WI38 (cell line): ENCODE measurements around the gene ZAR1.

ENCODE experiments used
- H3K4me3 ChIP-seq: 2 replicates; pipeline ENCODE4 v1.5.1; 2011; ENCODE audit warnings: low read depth, mild to moderate bottlenecking, control low read depth, low read length
- TF ChIP-seq, protein P1 (sequence below): IDR thresholded peaks from 2 replicates; pipeline ENCODE4 v1.5.1; 2012; ENCODE audit warnings: low read depth, mild to moderate bottlenecking, control low read depth, low read length

Gene ZAR1

DNA sequence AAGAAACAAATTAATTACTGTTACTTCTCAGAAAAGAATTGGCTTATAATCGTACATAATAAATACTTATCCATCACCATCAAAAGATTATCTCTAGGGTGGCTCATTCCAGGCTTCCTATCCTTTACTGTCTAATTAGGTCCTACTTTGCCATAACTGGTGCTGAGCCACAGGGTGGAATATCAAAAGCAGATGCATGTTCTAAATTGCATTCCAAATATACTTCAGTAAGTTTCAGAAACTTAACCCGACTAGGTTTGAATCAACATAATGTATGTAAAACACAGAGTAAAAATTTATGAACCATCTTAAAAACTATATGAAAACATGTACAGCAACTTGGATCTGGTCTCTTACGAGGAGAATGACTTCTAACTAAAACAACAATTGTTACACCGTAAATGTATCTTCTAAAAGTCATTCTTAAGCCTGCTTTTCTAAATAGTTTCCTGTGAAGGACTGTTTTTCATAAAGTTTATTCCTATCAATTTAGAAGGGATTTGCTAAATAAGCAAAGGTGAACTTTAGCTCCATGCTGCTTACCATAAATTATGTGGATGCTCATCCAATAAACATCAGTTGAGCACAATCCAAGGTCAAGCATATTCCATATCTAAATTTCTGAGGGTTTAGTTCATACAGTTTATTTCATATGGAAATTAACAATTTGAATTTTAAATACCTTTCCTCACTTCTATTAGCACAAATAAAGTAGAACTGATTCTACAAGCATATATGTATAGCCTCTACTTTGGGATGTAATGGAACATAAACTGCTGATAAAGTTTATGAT lies 13.4 kb downstream of the ZAR1 start:
- TF ChIP-seq, protein P1, sequence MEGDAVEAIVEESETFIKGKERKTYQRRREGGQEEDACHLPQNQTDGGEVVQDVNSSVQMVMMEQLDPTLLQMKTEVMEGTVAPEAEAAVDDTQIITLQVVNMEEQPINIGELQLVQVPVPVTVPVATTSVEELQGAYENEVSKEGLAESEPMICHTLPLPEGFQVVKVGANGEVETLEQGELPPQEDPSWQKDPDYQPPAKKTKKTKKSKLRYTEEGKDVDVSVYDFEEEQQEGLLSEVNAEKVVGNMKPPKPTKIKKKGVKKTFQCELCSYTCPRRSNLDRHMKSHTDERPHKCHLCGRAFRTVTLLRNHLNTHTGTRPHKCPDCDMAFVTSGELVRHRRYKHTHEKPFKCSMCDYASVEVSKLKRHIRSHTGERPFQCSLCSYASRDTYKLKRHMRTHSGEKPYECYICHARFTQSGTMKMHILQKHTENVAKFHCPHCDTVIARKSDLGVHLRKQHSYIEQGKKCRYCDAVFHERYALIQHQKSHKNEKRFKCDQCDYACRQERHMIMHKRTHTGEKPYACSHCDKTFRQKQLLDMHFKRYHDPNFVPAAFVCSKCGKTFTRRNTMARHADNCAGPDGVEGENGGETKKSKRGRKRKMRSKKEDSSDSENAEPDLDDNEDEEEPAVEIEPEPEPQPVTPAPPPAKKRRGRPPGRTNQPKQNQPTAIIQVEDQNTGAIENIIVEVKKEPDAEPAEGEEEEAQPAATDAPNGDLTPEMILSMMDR = no peak
- H3K4me3 ChIP-seq = no peak overlapping the region

DNA sequence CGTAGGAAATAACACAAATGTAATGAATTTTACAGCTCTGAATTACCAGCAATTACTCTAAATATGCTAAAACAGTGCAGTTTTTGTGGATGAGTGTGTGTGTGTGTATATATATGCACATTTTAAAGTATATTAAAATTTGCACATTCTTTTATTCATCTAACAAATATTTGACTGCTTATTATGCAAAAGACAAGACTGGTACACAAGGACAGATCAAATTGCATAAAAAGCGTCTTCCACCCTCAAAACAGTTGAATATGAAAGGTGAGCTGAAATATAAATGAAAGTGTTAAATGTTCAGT lies 13.9 kb downstream of the ZAR1 start:
- TF ChIP-seq, protein P1 = no peak
- no peak overlapping the region for H3K4me3 ChIP-seq

DNA sequence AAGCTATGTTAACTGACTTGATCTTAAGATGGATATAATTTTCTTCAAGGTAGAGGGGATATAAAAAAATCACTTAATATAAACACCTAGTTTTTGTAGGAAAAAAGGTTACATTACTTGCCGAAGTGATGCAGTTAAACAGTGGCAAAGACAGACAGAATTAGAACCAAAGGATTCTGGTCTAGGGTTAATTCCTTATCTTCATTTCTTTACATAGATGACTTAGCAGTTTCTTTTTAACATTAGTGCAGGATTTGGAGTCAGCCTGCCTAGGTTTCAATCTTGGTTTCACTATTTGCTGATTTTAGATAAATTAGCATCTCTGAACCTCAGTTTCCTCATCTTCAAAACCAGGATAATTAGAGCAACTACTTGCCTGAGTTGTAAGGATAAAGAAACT lies 14.3 kb downstream of the ZAR1 start:
- H3K4me3 ChIP-seq = no peak overlapping the region
- TF ChIP-seq, protein P1 = no peak

DNA sequence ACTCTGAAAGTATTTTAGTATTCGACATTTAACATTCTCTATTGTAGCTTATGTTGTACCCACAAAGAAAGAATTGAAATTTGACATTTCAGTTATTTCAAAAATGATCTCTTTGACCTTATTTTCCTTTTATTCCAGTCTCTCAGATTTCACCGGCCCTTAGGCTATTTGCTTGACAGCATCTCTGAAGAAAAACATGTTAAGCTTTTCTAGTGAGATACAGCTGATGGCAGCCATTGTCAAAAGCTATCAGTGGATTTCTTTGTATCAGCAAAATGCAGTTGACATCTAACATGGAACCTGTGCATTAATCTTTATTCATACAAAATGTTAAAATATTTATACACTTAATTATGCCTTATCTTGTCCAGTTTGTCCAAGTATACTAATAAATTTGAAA lies 16.7 kb downstream of the ZAR1 start:
- TF ChIP-seq, protein P1 = no peak
- no peak overlapping the region for H3K4me3 ChIP-seq

DNA sequence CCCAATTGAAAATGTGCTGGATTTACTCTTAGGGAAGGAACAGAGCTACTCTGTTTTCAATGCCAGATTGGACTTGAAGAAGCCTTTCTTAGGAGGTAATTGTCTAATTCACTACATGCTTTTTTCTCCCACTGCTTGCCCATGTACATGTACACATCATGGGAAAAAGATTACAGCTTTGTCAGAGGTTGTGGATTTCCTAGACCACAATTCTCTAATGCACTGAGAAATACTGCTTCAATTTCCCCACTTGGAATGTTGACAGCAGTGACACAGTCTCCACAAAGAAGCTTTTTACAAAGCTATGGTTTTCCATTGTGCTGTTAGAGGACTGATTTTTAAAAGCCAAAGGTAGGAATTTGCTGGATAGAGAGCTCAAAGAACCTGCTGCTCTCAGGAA lies 19.5 kb downstream of the ZAR1 start:
- H3K4me3 ChIP-seq = no peak overlapping the region
- TF ChIP-seq, protein P1 = no peak

DNA sequence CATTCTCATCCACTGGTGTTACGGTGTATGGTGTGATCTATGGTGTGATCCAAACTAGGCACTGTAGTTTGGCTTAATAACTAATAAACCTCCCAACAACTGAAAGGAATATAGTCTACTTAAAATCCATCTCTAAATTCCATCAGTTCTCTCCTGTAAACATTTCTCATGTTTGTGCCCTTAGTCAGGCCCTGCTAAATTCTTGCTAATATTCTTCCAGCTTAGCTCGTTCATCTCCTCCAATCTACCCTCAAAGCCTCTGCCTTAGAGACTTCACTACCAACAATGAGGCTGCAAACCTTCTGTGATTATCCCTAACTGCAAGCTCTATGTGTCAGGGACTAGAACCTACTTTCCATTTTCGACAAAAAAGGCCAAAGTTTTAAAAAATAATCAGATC lies 28.1 kb downstream of the ZAR1 start:
- TF ChIP-seq, protein P1 = no peak
- H3K4me3 ChIP-seq = no peak overlapping the region

DNA sequence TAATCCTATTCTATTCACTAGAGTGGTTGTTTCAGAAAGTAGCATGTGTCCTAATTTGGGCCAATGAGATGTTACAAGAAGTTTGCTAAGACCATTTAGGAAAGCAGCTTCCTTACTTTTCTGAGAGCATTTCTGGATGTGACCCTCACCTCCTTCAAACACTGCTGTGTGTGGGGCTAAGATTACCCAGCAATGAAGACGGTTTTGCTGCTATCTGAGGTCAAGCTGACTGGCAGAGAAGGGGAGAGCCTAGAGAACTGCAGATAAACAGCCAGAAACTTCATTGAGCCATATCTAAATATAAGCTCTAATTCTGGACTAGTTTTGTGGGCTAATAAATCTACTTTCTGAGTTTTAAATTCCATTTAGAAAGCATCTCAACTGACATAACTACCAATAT lies 36.4 kb downstream of the ZAR1 start:
- TF ChIP-seq, protein P1 = no peak
- H3K4me3 ChIP-seq = no peak overlapping the region
